ENCODE data around the gene CAPN12. TPM values are rescaled to one million over a fixed set of nuclear protein-coding genes. Genes with fewer than 3 reads are reported as not detected.

Gene CAPN12
- total and polyA plus RNA-seq, 12 donors: 0.39 to 23.1 (median 3.7) TPM; not detected in 1

GRCh38 chr19:38723990-38724854 is 20.1 kb downstream of the CAPN12 start:
- no peaks in the 10 kb centered on the region for H3K9me3 ChIP-seq (replicated peaks in 1 of 3)
- TF ChIP-seq POLR2A (IDR thresholded peaks at IDR 0.05) (no peak), CTCF (IDR thresholded peaks at IDR 0.05) (no peak)
- peak overlapping the region in 2 of 5 donors; percentile 21 to 66 for H3K27ac ChIP-seq
- no peaks in the 10 kb centered on the region for H3K27me3 ChIP-seq
- intact Hi-C loops (cut with DNase I): no loop called here
- no peak overlapping the region for H3K4me3 ChIP-seq
- peak in 1 of 7 donors; percentile 33 for DNase-seq
- peaks cover 0 to 96% of the 10 kb centered on the region in 2 donors for H3K36me3 ChIP-seq (replicated peaks in 1 of 2)
- peaks cover 15 to 33% of the 10 kb centered on the region in 2 donors for H3K4me1 ChIP-seq (replicated peaks in 1 of 2)
- WGBS, 4 donors: 83 to 92% (median 90%) methylated on average over 11 to 42 of the region's 42 CpGs

GRCh38 chr19:38723606-38723965 is 20.7 kb downstream of the CAPN12 start:
- peaks cover 0 to 96% of the 10 kb centered on the region in 2 donors for H3K36me3 ChIP-seq (replicated peaks in 1 of 2)
- H3K4me3 ChIP-seq: no peak overlapping the region
- peak in 1 of 7 donors; percentile 35 for DNase-seq
- no peaks in the 10 kb centered on the region for H3K27me3 ChIP-seq
- WGBS, 4 donors: 46 to 66% (median 52%) methylated on average over 2 to 11 of the region's 11 CpGs
- peaks cover 14 to 28% of the 10 kb centered on the region in 2 donors for H3K4me1 ChIP-seq (replicated peaks in 1 of 2)
- TF ChIP-seq POLR2A (IDR thresholded peaks at IDR 0.05): no peak
- TF ChIP-seq CTCF (IDR thresholded peaks at IDR 0.05): no peak
- intact Hi-C loops (cut with DNase I): no loop called here
- peak overlapping the region in 2 of 5 donors; percentile 66 to 69 for H3K27ac ChIP-seq
- no peaks in the 10 kb centered on the region for H3K9me3 ChIP-seq (replicated peaks in 1 of 3)

- intact Hi-C loops (cut with DNase I): no loop called here
Measured at GRCh38 chr19:38722947-38723605, 21.2 kb downstream of the CAPN12 start.

More at GRCh38 chr19:38722947-38723605, 21.2 kb downstream of the CAPN12 start:
- peak in 1 of 7 donors; percentile 20 for DNase-seq
- WGBS, 4 donors: 74 to 89% (median 79%) methylated on average over 5 to 10 of the region's 10 CpGs
- TF ChIP-seq CTCF (IDR thresholded peaks at IDR 0.05): no peak
- no peak for TF ChIP-seq POLR2A (IDR thresholded peaks at IDR 0.05)
- Histone ChIP-seq H3K36me3 (replicated peaks in 1 of 2) (peaks cover 0 to 100% of the 10 kb centered on the region in 2 donors), H3K9me3 (replicated peaks in 1 of 3) (no peaks in the 10 kb centered on the region), H3K27me3 (no peaks in the 10 kb centered on the region), H3K4me1 (replicated peaks in 1 of 2) (peaks cover 9 to 26% of the 10 kb centered on the region in 2 donors), H3K4me3 (no peak overlapping the region), H3K27ac (peak overlapping the region in 3 of 5 donors; percentile 57 to 69 (median 66))
